ENCODE results near the gene CNGA4.

CNGA4 gene

GRCh38 chr11:6268820-6269219, 29.9 kb downstream of the CNGA4 start:
- no peak for TF ChIP-seq CTCF (IDR thresholded peaks at IDR 0.05)

- TF ChIP-seq CTCF (IDR thresholded peaks at IDR 0.05) = peak; percentile 46
Measured at GRCh38 chr11:6269994-6270393, 31.1 kb downstream of the CNGA4 start.

- TF ChIP-seq CTCF (IDR thresholded peaks at IDR 0.05) = no peak
Measured at GRCh38 chr11:6270584-6271246, 31.8 kb downstream of the CNGA4 start.

GRCh38 chr11:6271598-6271997, 32.7 kb downstream of the CNGA4 start:
- TF ChIP-seq CTCF (IDR thresholded peaks at IDR 0.05) = no peak

- no peak for TF ChIP-seq CTCF (IDR thresholded peaks at IDR 0.05)
Measured at GRCh38 chr11:6273188-6273587, 34.3 kb downstream of the CNGA4 start.

- TF ChIP-seq CTCF (IDR thresholded peaks at IDR 0.05) = no peak
Measured at GRCh38 chr11:6283453-6284023, 44.6 kb downstream of the CNGA4 start.

- no peak for TF ChIP-seq CTCF (IDR thresholded peaks at IDR 0.05)
Measured at GRCh38 chr11:6284250-6284649, 45.4 kb downstream of the CNGA4 start.
